Cerebellar cortex (tissue), 1 donor: ENCODE measurements around the gene WDFY2.

Source experiments
- DNase-seq: peaks from one replicate; pipeline ENCODE4 v3.0.0-alpha.2; 2015; ENCODE audit warnings: low spot score

The WDFY2 gene

GRCh38 chr13:51739027-51739764, 154.9 kb downstream of the WDFY2 start:
- DNase-seq: no peak

- no peak for DNase-seq
These were observed 156.4 kb downstream of the WDFY2 start for GRCh38 chr13:51740698-51741097.

DNA sequence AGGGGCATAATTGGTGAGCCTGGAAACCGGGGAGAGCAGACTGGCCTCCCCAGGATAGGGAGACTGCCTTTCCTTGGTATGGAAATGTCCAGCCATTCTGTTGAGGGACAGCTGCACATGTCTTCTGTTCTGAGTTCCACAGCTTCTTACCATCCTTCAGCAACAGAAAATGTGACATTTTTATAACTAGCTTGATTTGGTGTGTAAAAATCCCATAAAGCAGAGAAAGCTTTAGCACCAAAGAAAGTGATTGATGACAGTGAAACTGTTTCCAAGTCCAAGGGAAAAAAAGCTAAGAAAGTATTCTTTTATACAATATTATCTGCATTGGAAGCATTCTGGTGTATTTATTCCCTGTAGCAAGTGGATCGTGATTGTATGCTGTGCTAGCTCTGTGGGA, 157.8 kb downstream of the WDFY2 start:
- DNase-seq: no peak

DNA sequence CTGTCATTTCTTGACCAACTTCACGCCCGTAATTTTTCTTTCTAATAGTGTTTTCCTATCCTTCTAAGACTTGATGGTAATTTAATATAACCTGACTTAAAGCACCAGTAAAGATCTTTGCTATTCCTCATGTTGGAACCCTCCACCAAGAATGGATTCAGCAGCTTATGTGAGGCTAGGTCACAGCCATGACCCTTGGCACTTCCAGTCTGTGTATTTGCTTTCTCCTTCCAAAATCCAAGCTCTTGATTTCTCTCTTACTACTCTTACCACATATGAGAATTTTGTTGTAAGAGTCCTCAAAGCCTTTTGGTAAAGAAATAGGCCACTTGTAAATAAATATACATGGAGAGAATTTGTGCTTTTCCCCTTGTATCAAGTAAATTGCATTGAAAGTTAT, 158.3 kb downstream of the WDFY2 start:
- no peak for DNase-seq

DNA sequence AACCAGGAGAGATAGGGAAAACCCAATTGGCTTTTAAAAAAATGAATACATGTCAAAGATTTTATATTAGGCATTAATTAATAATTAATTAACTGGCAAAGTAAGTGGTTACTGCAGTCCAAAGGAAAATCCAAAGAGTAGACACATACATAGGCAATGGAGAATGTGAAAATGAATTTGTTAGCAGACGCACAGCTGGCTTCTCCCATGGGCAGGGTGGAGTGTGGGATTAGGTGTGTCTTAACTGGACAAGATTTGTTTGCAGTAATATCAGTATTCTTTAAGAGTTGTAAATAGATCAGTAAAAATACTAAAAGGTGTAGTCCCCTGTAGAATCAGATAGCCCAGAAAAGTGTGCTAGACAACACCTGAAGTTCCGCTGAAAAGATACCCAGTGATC, 161.0 kb downstream of the WDFY2 start:
- DNase-seq: no peak

DNA sequence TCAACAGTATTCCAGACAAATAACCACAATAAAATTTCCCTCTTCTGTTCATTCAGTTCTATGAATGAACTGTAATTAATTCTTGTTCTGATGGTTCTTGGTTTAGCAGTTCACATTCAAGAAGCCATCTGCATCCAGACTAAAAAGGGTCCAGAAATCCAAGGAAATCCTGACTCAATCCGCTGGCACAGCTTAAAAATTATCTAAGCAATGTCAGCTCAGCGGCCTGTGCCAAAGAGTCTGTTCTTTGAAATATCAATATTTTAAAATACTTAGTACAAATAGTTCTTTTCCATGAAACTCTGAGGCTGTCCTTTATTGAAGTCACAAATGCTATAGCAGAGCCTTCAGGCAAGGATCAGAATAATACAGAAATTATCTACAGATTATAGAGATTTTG, 162.5 kb downstream of the WDFY2 start:
- no peak for DNase-seq

GRCh38 chr13:51747438-51748434, 163.5 kb downstream of the WDFY2 start:
- no peak for DNase-seq

- no peak for DNase-seq
These were observed 172.4 kb downstream of the WDFY2 start for GRCh38 chr13:51756651-51757050.

- DNase-seq: no peak
These were observed 174.4 kb downstream of the WDFY2 start for GRCh38 chr13:51758691-51759090.

- DNase-seq: no peak
These were observed 175.0 kb downstream of the WDFY2 start for GRCh38 chr13:51759240-51759639.

DNA sequence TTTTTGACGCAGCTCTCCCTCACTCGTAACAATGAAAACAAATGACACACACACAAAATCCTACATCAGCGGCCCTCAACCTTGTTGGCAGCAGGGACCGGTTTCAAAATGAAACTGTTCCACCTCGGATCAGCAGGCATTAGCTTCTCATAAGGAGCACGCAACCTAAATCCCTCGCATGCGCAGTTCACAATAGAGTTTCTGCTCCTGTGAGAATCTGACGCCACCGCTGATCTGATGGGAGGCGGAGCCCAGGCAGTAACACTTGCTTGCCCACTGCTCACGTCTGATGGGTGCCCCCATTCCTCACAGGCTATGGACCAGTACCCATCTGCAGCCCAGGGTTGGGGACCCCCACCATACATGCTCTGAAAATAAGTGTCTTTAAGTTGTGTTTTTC, 176.3 kb downstream of the WDFY2 start:
- DNase-seq: peak; percentile 22

DNA sequence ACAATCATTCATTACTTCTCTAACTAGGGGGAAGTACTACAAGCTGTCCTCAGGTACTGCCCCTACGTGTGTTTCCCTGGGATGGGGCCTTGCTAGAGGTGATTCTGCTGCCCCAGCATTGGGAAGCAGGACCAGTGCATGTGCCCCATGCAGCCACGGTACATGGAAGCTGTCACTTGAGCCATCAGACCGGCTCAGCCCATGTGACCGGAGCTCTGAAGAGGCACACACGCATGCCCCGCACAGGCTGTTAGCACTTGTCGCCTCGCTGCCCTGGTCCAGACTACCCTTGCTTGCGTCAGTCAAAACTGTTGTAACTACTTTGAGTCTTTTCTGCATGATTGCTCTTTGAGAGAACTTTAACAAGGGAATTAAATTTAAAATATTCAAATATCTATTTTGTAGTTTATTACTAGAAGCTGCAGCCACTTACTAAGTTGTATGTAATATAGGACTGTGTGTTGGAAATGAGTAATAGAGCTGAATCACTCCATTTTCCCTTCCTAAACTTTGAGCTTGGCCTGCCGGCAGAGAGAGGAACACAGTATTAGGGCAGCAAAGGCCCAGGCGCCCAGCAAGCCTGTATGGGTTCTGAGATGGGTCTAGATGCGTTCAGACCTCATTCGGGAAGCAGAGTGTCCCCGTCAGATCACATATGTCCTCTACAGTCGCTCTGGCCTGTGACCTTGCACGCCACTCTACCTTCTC, 177.5 kb downstream of the WDFY2 start:
- DNase-seq: no peak

DNA sequence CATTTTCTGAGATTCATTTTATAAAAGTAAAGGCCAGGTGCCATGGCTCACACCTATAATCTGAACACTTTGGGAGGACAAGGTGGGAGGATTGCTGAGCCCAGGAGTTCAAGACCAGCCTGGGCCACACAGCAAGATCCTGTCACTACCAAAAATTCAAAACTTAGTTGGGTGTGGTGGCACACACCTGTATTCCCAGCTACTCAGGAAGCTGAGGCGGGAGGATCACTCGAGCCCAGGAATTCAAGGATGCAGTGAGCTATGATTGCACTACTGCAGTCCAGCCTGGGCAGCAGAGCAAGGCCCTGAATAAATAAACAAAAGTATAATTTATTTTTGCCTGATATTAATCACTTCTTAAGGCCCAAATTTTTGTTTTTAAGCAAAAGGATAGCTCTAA, 179.2 kb downstream of the WDFY2 start:
- no peak for DNase-seq

DNA sequence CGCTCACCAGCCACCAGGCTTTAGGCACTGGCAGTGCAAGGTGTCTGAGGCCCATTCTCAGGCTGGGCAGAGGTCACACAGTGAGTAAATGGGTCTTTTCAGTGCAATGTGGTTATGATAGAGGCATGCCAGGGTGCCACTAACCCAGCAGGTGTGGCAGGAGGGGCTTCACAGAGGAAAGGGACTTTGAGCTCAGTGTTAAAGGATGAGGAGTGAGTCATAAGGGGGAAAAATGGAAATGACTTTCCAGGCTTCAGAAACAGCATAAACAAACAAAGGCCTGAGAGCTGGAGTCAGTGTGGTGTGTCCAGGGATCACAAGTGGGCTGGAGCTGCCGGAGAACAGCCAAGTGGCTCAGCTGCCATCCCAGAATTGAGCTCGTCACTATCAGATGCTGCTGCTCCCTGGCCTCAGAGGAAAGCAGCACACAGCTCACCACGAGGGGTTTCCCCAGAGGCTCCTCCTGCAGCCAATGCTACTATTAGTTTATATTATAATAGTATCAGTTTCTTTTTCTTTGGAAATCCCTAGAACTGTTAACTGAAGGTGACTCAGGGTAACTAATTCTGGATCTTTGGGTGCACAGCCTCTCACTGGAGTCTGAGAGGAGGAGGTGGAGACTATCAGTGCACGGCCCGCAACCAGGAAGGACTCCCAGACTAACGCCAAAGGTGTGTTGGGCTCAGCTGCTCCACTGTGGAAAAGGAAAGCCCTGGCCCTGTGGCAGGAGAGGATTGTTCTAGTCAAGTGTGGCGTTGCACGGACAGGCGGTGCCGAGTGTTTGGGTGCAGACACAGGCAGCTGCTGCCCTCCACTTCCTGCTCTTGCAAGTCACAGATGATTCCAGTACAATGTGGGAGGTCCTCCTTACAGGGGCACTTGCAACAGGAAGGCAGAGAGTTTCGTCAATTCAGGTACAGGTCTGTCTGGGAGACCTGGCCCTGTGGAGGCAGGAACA, 180.2 kb downstream of the WDFY2 start:
- DNase-seq: no peak

GRCh38 chr13:51765142-51765515, 180.9 kb downstream of the WDFY2 start:
- no peak for DNase-seq

- DNase-seq: no peak
These were observed 182.8 kb downstream of the WDFY2 start for GRCh38 chr13:51767100-51767499.

DNA sequence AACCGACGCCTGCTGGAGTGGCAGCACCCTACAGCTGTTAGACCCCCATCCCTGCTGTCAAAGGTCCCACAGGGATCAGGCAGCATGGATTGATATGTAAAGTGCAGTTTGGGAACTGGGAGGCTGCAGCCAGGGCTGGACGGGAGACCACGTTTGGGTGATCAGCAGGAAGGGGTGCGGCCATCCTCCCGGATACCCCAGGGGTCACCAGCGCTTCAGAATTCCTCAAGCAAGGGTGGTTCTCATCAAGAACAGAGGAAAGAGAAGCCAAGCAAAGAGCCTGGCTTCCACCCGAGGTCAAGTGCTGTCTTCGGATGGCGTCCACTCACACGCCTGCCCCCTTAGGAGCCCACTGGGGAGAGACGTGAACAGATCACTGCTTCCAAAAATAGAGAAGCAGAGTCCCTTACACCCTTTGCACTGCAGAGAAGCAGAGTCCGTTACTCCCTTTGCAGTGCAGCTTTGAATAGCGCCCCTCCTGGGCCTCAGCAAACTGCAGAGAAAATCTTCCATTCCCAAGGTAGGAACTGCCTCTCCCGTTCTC, 184.2 kb downstream of the WDFY2 start:
- no peak for DNase-seq

DNA sequence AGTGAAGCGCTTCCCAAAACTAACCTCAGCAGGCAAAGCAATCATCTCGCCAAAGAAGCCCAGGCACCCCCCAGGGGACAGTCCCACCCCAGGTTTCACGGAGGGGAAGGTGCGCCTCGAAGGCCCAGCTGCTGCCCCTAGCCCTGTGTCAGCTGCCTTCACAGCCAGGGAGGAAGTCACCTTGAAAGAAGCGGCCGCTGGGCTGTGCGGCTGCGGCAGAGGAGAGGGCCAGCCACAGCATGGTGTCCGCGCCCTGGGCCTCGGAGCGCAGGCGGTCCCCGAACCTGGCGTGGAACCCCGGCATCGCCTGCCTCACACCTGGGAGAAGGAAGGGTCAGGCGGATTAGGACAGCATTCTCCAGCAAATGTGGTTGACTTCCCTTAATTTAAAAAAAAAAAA, 184.7 kb downstream of the WDFY2 start:
- DNase-seq: no peak

- peak; percentile 26 for DNase-seq
These were observed 185.3 kb downstream of the WDFY2 start for GRCh38 chr13:51769455-51770127.

GRCh38 chr13:51770160-51770559, 185.9 kb downstream of the WDFY2 start:
- DNase-seq: no peak
